Dermis blood vessel endothelial cell (primary cell): Measurements from ENCODE around the gene TSHR. TPM values are rescaled to one million over a fixed set of nuclear protein-coding genes. Genes with fewer than 3 reads are reported as not detected.
"Not testable (repeated sequence)": the region's sequence is repeated elsewhere in the genome, so short reads cannot be mapped to it uniquely, and the experiment has no call there.

ENCODE experiments used
- DNase-seq: peaks from one replicate; pipeline ENCODE4 v3.0.0; 2010
- total RNA-seq: library from RNA; depleted of rRNA; stranded (reverse); fragments of >200 nt; gene quantifications from 2 replicates; pipeline ENCODE4 v1.2.3, GENCODE V29; 2014

The TSHR gene
- total RNA-seq, 1 donor from 2014 or later, result not detected

- no peak for DNase-seq
These were observed 49.2 kb downstream of the TSHR start for GRCh38 chr14:81004575-81004974.

GRCh38 chr14:81005540-81006228 lies 50.3 kb downstream of the TSHR start:
- no peak for DNase-seq

GRCh38 chr14:81006266-81006665 lies 50.8 kb downstream of the TSHR start:
- no peak for DNase-seq

- DNase-seq, result no peak
These were observed 51.7 kb downstream of the TSHR start for GRCh38 chr14:81007131-81007530.

- no peak for DNase-seq
These were observed 53.9 kb downstream of the TSHR start for GRCh38 chr14:81009346-81009745.

GRCh38 chr14:81018251-81018650 lies 62.8 kb downstream of the TSHR start:
- DNase-seq, result no peak

- no peak for DNase-seq
These were observed 63.3 kb downstream of the TSHR start for GRCh38 chr14:81018684-81019083.

GRCh38 chr14:81019113-81019512 lies 63.7 kb downstream of the TSHR start:
- not testable (repeated sequence) for DNase-seq

GRCh38 chr14:81023095-81023710 lies 67.8 kb downstream of the TSHR start:
- no peak for DNase-seq

- DNase-seq, result no peak
These were observed 73.0 kb downstream of the TSHR start for GRCh38 chr14:81028461-81028860.

GRCh38 chr14:81031488-81031887 lies 76.1 kb downstream of the TSHR start:
- DNase-seq, result no peak

- DNase-seq, result no peak
These were observed 78.3 kb downstream of the TSHR start for GRCh38 chr14:81033698-81034240.

GRCh38 chr14:81042438-81042837 lies 87.0 kb downstream of the TSHR start:
- DNase-seq, result no peak

GRCh38 chr14:81051547-81051946 lies 96.1 kb downstream of the TSHR start:
- no peak for DNase-seq

GRCh38 chr14:81054057-81054456 lies 98.6 kb downstream of the TSHR start:
- not testable (repeated sequence) for DNase-seq

GRCh38 chr14:81055971-81056370 lies 100.5 kb downstream of the TSHR start:
- no peak for DNase-seq

- DNase-seq, result no peak
These were observed 107.0 kb downstream of the TSHR start for GRCh38 chr14:81062380-81062779.

GRCh38 chr14:81062816-81063215 lies 107.4 kb downstream of the TSHR start:
- DNase-seq, result peak; percentile 0

- DNase-seq, result no peak
These were observed 111.3 kb downstream of the TSHR start for GRCh38 chr14:81066672-81067071.

GRCh38 chr14:81067156-81067555 lies 111.7 kb downstream of the TSHR start:
- no peak for DNase-seq

GRCh38 chr14:81068176-81068782 lies 112.9 kb downstream of the TSHR start:
- no peak for DNase-seq

GRCh38 chr14:81070511-81070910 lies 115.1 kb downstream of the TSHR start:
- no peak for DNase-seq

GRCh38 chr14:81085596-81085995 lies 130.2 kb downstream of the TSHR start:
- no peak for DNase-seq

GRCh38 chr14:81087230-81087629 lies 131.8 kb downstream of the TSHR start:
- DNase-seq, result no peak
